Lung (tissue), 12 donors: ENCODE data around the gene TMEM242. TPM values are rescaled to one million over a fixed set of nuclear protein-coding genes. Genes with fewer than 3 reads are reported as not detected.

ENCODE experiments used
- ATAC-seq: fragments of 200-7000 bp; cut with Tn5 transposase; one replicate; pipeline ENCODE4 v1.9.1; 2020; ENCODE audit warnings: moderate number of reproducible peaks; ENCODE audit not compliant: insufficient read depth, low FRiP score
- DNase-seq, 3 donors: peaks; one replicate each; pipeline ENCODE4 v3.0.0-alpha.2; 2013 to 2017
- H3K27ac ChIP-seq, 2 donors: one replicate each; pipeline ENCODE4 v1.5.1; 2013; ENCODE audit warnings: mild to moderate bottlenecking in 2 of 2, moderate library complexity in 2 of 2, control low read depth in 1 of 2, inconsistent platforms in 1 of 2, low read depth in 1 of 2, low read length in 1 of 2
- H3K27me3 ChIP-seq, 3 donors: one replicate each; pipeline ENCODE4 v1.5.1; 2013; ENCODE audit warnings: low read length in 2 of 3; ENCODE audit not compliant: control insufficient read depth in 3 of 3, insufficient read depth in 3 of 3
- H3K36me3 ChIP-seq, 4 donors: one replicate each; pipeline ENCODE4 v1.5.1; 2013; ENCODE audit warnings: low read length in 4 of 4, mild to moderate bottlenecking in 1 of 4, moderate library complexity in 1 of 4; ENCODE audit not compliant: control insufficient read depth in 4 of 4, insufficient read depth in 4 of 4
- H3K4me1 ChIP-seq, 5 donors: one replicate each; pipeline ENCODE4 v1.5.1; 2013; ENCODE audit warnings: low read length in 5 of 5, mild to moderate bottlenecking in 2 of 5, moderate library complexity in 1 of 5; ENCODE audit not compliant: control insufficient read depth in 5 of 5, insufficient read depth in 5 of 5
- H3K4me3 ChIP-seq: one replicate; pipeline ENCODE4 v1.5.1; 2013; ENCODE audit warnings: mild to moderate bottlenecking, control low read depth, moderate library complexity
- H3K9ac ChIP-seq, 2 donors: one replicate each; pipeline ENCODE4 v1.5.1; 2013; ENCODE audit warnings: low read length in 2 of 2, control low read depth in 1 of 2; ENCODE audit not compliant: insufficient read depth in 1 of 2
- H3K9me3 ChIP-seq, 4 donors: one replicate each; pipeline ENCODE4 v1.5.1; 2013; ENCODE audit warnings: low read length in 3 of 4, mild to moderate bottlenecking in 1 of 4, moderate library complexity in 1 of 4; ENCODE audit not compliant: control insufficient read depth in 4 of 4, insufficient read depth in 3 of 4
- CTCF ChIP-seq: IDR thresholded peaks from 2 replicates; pipeline ENCODE4 v1.5.1; 2012; ENCODE audit warnings: mild to moderate bottlenecking; ENCODE audit errors: control extremely low read depth, extremely low read depth
- WGBS, 2 donors: extraction: QIAGEN DNeasy Blood & Tissue Kit; methylation state at CpG; one replicate each; pipeline ENCODE4 v1.1.7; 2013; 5-methylcytosine and 5-hydroxymethylcytosine counted together
- polyA plus RNA-seq, 2 donors: library from polyadenylated mRNA; stranded (reverse); fragments of 200-250 nt; gene quantifications; one replicate each; pipeline ENCODE4 v1.2.1, GENCODE V29; 2013
- total RNA-seq, 2 donors: library from RNA; depleted of rRNA in 1 of 2; stranded (reverse); fragments of >200 nt in 1 of 2; gene quantifications; one replicate each; pipeline ENCODE4 v1.2.1, GENCODE V29; 2014 to 2021
- donor health status: control.
- donor health status: control.
- donor health status: Bipolar disorder and iron deficiency.
- donor health status: healthy.
- donor health status: DM: yes; HTN: yes; CAD: no.

The TMEM242 gene
- total and polyA plus RNA-seq, 4 donors, result 4.4 to 11.5 (median 8.3) TPM

- 82 to 86% methylated on average over 7 of the region's 7 CpGs for WGBS, 2 donors
- Histone ChIP-seq H3K9ac (no peak overlapping the region), H3K4me3 (no peak overlapping the region), H3K27me3 (no peaks in the 10 kb centered on the region), H3K9me3 (no peaks in the 10 kb centered on the region), H3K27ac (no peak overlapping the region), H3K4me1 (peaks cover 0 to 12% (median 11%) of the 10 kb centered on the region in 5 donors), H3K36me3 (no peaks in the 10 kb centered on the region)
- TF ChIP-seq CTCF, result no peak
- no peak for DNase-seq
- no peak for ATAC-seq
Measured at GRCh38 chr6:157272372-157272771, 50.9 kb downstream of the TMEM242 start.

DNA sequence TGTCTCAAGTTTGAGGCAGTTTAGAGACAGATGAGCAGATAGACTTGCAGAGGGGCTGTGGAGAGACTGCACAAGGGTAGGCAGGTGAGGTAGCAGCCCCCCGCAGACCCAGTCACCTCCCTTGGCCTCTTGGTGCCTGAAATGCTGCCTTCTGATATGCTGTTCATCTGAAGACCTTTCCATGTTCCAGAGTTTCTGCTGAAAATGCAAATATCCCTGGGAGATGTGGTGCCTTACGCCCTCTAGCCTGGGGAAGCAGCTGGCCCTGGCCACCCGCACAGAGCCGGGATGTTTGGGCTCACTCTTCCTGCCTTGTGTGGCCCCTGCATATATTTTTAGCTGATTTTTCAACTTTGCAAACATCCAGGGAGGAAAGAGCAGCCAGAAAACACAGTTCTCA is 51.4 kb downstream of the TMEM242 start:
- Histone ChIP-seq H3K9me3 (no peaks in the 10 kb centered on the region), H3K4me3 (no peak overlapping the region), H3K9ac (no peak overlapping the region), H3K27me3 (no peaks in the 10 kb centered on the region), H3K4me1 (peaks cover 0 to 12% (median 11%) of the 10 kb centered on the region in 5 donors), H3K36me3 (no peaks in the 10 kb centered on the region), H3K27ac (no peak overlapping the region)
- ATAC-seq, result no peak
- WGBS, 2 donors, result 76 to 89% methylated on average over 4 of the region's 4 CpGs
- DNase-seq, result peak in 1 of 3 donors; percentile 40
- no peak for TF ChIP-seq CTCF

DNA sequence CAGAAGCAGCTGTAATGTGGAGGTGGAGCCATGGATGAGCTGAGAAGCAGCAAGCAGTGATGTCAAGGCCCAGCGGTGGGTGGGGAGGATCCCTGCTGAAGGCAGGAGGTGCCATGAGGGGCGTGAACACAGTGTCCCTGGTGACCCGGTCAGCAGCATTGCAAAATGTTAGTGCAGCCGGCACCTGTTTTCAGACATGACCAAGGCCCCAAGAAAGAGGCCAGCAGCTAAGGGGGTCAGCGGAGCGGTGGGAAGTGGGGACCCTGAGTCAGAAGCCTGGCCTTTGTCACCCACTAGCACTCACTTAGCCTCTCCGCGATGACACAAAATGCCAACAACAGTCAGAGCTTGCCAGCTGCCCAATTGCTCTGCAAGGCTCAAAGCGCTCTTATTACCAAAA is 51.9 kb downstream of the TMEM242 start:
- 97 to 98% methylated on average over 9 of the region's 9 CpGs for WGBS, 2 donors
- no peaks in the 10 kb centered on the region for H3K9me3 ChIP-seq
- no peak overlapping the region for H3K9ac ChIP-seq
- DNase-seq (no peak), ATAC-seq (no peak)
- H3K27ac ChIP-seq, result no peak overlapping the region
- no peaks in the 10 kb centered on the region for H3K36me3 ChIP-seq
- H3K27me3 ChIP-seq, result no peaks in the 10 kb centered on the region
- peaks cover 0 to 12% (median 11%) of the 10 kb centered on the region in 5 donors for H3K4me1 ChIP-seq
- TF ChIP-seq CTCF, result no peak
- no peak overlapping the region for H3K4me3 ChIP-seq

GRCh38 chr6:157270916-157271315 is 52.4 kb downstream of the TMEM242 start:
- H3K4me3 ChIP-seq, result no peak overlapping the region
- DNase-seq, result no peak
- peaks cover 0 to 14% (median 11%) of the 10 kb centered on the region in 5 donors for H3K4me1 ChIP-seq
- no peak overlapping the region for H3K9ac ChIP-seq
- no peaks in the 10 kb centered on the region for H3K36me3 ChIP-seq
- H3K9me3 ChIP-seq, result peaks cover 0 to 2% (median 0%) of the 10 kb centered on the region in 4 donors
- no peak for ATAC-seq
- TF ChIP-seq CTCF, result no peak
- no peak overlapping the region for H3K27ac ChIP-seq
- 93 to 96% methylated on average over 2 of the region's 2 CpGs for WGBS, 2 donors
- no peaks in the 10 kb centered on the region for H3K27me3 ChIP-seq
